K562 (cell line): Measurements from ENCODE around the gene TMC8. TPM values are rescaled to one million over a fixed set of nuclear protein-coding genes. Genes with fewer than 3 reads are reported as not detected.

Experiments
- ATAC-seq: fragments of 200-7000 bp; cut with Tn5 transposase; 3 replicates; pipeline ENCODE4 v1.9.1; 2020; ENCODE audit warnings: moderate library complexity
- BruUV-seq: library from RNA; stranded (reverse); fragments of 400-500 nt; replicated peaks from 2 replicates; lab custom pipeline; 2021; lab: Mats Ljungman, UMichigan
- CTCF ChIA-PET: fragments of 300-600 bp; formaldehyde crosslinking; extraction: SDS; loops from one replicate; lab custom pipeline; 2021; ENCODE audit warnings: low intra/inter-chr PET ratio; lab: Yijun Ruan, JAX
- POLR2A ChIA-PET: fragments of 300-600, 350-650 bp; sonication (Branson Sonifier 250); formaldehyde crosslinking; extraction: SDS; loops from one replicate; lab custom pipeline; 2021; ENCODE audit warnings: antibody characterized with exemption, inconsistent platforms; lab: Yijun Ruan, JAX
- DNase-seq, 4 experiments: peaks; one replicate each; pipeline versions ENCODE4 v3.0.0 to v3.0.0-alpha.2; 2011 to 2018; ENCODE audit warnings: low spot score in 3 of 4, mixed read lengths in 3 of 4; ENCODE audit errors: extremely low read depth in 1 of 4
- FAIRE-seq: peaks from 2 replicates; lab custom pipeline; 2011; peaks lifted over from hg19 to GRCh38; lab: Jason Lieb, UNC
- H2AFZ ChIP-seq: 2 replicates; pipeline ENCODE4 v1.6.0; 2011; ENCODE audit warnings: low read depth, low read length, control low read depth, inconsistent platforms
- H3K27ac ChIP-seq: fragments of 200-600 bp; 3 replicates; pipeline ENCODE4 v1.8.0; 2011; ENCODE audit warnings: low read depth, mild to moderate bottlenecking, control low read depth, inconsistent platforms, low read length, moderate library complexity, mixed read lengths; ENCODE audit errors: extremely low read depth
- H3K27me3 ChIP-seq, 2 experiments: fragments of 300-600 bp in 1 of 2; 2 replicates in 1 of 2; 3 replicates in 1 of 2; pipeline versions ENCODE4 v1.6.0 to v1.8.0; 2011; ENCODE audit warnings: inconsistent platforms in 2 of 2, low read length in 2 of 2, mild to moderate bottlenecking in 1 of 2, mixed read lengths in 1 of 2, moderate library complexity in 1 of 2; ENCODE audit not compliant: control insufficient read depth in 2 of 2, insufficient read depth in 2 of 2
- H3K36me3 ChIP-seq: fragments of 300-600 bp; 3 replicates; pipeline ENCODE4 v1.8.0; 2011; ENCODE audit warnings: mild to moderate bottlenecking, low read length, inconsistent platforms; ENCODE audit not compliant: control insufficient read depth, insufficient read depth
- H3K4me1 ChIP-seq, 2 experiments: fragments of 200-600 bp in 1 of 2; replicated peaks in 1 of 2; 2 replicates in 1 of 2; 3 replicates in 1 of 2; pipeline versions ENCODE4 v1.5.1 to v1.8.0; 2011; ENCODE audit warnings: inconsistent platforms in 2 of 2, low read length in 2 of 2, mild to moderate bottlenecking in 1 of 2, mixed read lengths in 1 of 2, moderate library complexity in 1 of 2; ENCODE audit not compliant: control insufficient read depth in 2 of 2, insufficient read depth in 2 of 2
- H3K4me2 ChIP-seq: 2 replicates; pipeline ENCODE4 v1.6.1; 2011; ENCODE audit warnings: low read length, control low read depth, inconsistent platforms, mixed read lengths; ENCODE audit not compliant: insufficient read depth
- H3K4me3 ChIP-seq: fragments of 200-600 bp; sonication (generic), shearing (Covaris generic); 2 replicates; pipeline ENCODE4 v1.5.1; 2016; ENCODE audit warnings: control low read depth, inconsistent platforms
- H3K79me2 ChIP-seq: fragments of 200-600 bp; 3 replicates; pipeline ENCODE4 v1.8.0; 2011; ENCODE audit warnings: low read length, inconsistent platforms; ENCODE audit not compliant: control insufficient read depth, insufficient read depth
- H3K9ac ChIP-seq, 2 experiments: 2 replicates each; pipeline versions ENCODE4 v1.6.0 to v1.6.1; 2011; ENCODE audit warnings: low read depth in 2 of 2, low read length in 2 of 2, control low read depth in 1 of 2, inconsistent platforms in 1 of 2, mild to moderate bottlenecking in 1 of 2, mixed read lengths in 1 of 2; ENCODE audit not compliant: insufficient read depth in 1 of 2
- H3K9me1 ChIP-seq: one replicate; pipeline ENCODE4 v1.6.0; 2011; ENCODE audit warnings: inconsistent platforms, mild to moderate bottlenecking, low read length, moderate library complexity; ENCODE audit not compliant: control insufficient read depth, insufficient read depth
- H3K9me3 ChIP-seq: replicated peaks from 2 replicates; pipeline ENCODE4 v1.5.1; 2011; ENCODE audit warnings: low read depth, low read length, inconsistent platforms; ENCODE audit not compliant: control insufficient read depth, insufficient read depth
- H4K20me1 ChIP-seq: replicated peaks from 2 replicates; pipeline ENCODE4 v1.6.1; 2011; ENCODE audit warnings: low read length, inconsistent platforms, mixed read lengths; ENCODE audit not compliant: control insufficient read depth, insufficient read depth
- PHF20 ChIP-seq: fragments of 450-650 bp; IDR thresholded peaks from 2 replicates; pipeline ENCODE4 v1.6.1; 2018; ENCODE audit not compliant: partially characterized antibody
- SIN3B ChIP-seq: fragments of 450-650 bp; IDR thresholded peaks from 2 replicates; pipeline ENCODE4 v1.6.1; 2017; ENCODE audit warnings: low read depth, mild to moderate bottlenecking, moderate library complexity
- ZNF644 ChIP-seq: fragments of 200-800 bp; sonication (Bioruptor generic); IDR thresholded peaks from 2 replicates; pipeline ENCODE4 v1.6.1; 2016; ENCODE audit warnings: low read depth, missing genetic modification characterization, missing compliant biosample characterization
- WGBS: fragments of 100-300 bp; shearing (Covaris generic); methylation state at CpG from one replicate; pipeline ENCODE4 v1.1.6; 2016; ENCODE audit warnings: low coverage, mixed read lengths; ENCODE audit not compliant: insufficient coverage; ENCODE audit errors: missing lambda C conversion rate; 5-methylcytosine and 5-hydroxymethylcytosine counted together
- in situ Hi-C: fragments of 300-500 bp; cut with MboI; formaldehyde crosslinking; loops from 4 replicates; pipeline ENCODE4 v1.15.0; 2018; ENCODE audit warnings: inconsistent platforms, mixed read lengths
- intact Hi-C: fragments of 100-400 bp; cut with micrococcal nuclease; formaldehyde crosslinking; loops from 2 replicates; pipeline ENCODE4 v1.14.2; 2022
- polyA plus RNA-seq, 8 experiments: library from polyadenylated mRNA; depleted of rRNA in 4 of 8; stranded (reverse) in 5 of 8; unstranded in 3 of 8; fragments of >200 nt; fragmentation: Nextera tagmentation in 2 of 8; fragmentation: Illumina TruSeq in 1 of 8; extraction: Ambion mirVana in 2 of 8; extraction: Trizol in 1 of 8; gene quantifications; 2 replicates each; pipeline versions ENCODE4 v1.2.1 to v1.2.3, GENCODE V29; 2011 to 2014; ENCODE audit warnings: inconsistent platforms in 1 of 8, missing spikeins in 1 of 8
- total RNA-seq, 7 experiments: library from RNA; depleted of rRNA in 6 of 7; stranded (reverse); fragments of >200 nt in 6 of 7; fragmentation: Illumina TruSeq in 2 of 7; extraction: Trizol in 2 of 7; gene quantifications; 2 replicates each; pipeline versions ENCODE4 v1.2.1 to v1.2.3, GENCODE V29; 2011 to 2021; ENCODE audit warnings: low replicate concordance in 1 of 7
- TF ChIP-seq, protein P1 (sequence below), 3 experiments: fragments of 200-800 bp in 1 of 3; fragments of 250-450 bp in 1 of 3; fragments of 450-650 bp in 1 of 3; sonication (Bioruptor Pico) in 1 of 3; sonication (Bioruptor generic) in 1 of 3; formaldehyde crosslinking in 1 of 3; IDR thresholded peaks; 2 replicates each; pipeline versions ENCODE4 v1.6.1 to v1.8.0; 2016 to 2022; ENCODE audit warnings: mild to moderate bottlenecking in 2 of 3, missing genetic modification characterization in 2 of 3, missing compliant biosample characterization in 1 of 3, moderate library complexity in 1 of 3

TMC8 gene
- total and polyA plus RNA-seq, 9 of the 15 experiments (the other 6 are each of a cell fraction or from before 2014, with no cell fraction given) = 0.13 to 10.9 (median 2.8) TPM

DNA sequence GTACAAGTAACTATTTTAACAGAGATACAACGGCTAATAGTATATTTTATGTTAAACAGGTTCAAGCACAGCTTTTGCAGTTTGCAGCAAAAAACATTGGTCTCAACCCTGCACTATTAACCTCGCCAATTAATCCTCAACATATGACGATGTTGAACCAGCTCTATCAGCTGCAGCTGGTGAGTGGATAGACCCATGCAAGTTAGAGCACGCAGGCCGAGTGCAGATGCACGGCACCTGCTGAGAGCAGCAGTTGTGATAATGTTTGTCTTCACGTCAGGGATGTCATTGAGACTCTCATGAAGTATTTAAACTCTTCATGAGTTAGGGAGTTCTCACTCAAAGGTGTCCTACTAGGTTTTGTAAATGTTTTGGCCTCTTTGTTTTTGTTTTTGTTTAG, 47.6 kb upstream of the TMC8 start:
- Histone ChIP-seq H3K9me1 (no peaks in the 10 kb centered on the region), H3K9ac (peak overlapping the region in 1 of 2 experiments; percentile 47; a peak in 1 of 4 replicates), H3K4me1 (peaks cover 21 to 23% of the 10 kb centered on the region in 2 experiments; a peak in 4 of 5 replicates), H3K4me2 (peak overlapping the region; percentile 32; the same call in 1 of the 2 replicates), H3K27me3 (no peaks in the 10 kb centered on the region), H3K79me2 (no peaks in the 10 kb centered on the region), H2AFZ (no peak overlapping the region), H3K9me3 (no peaks in the 10 kb centered on the region), H4K20me1 (no peaks in the 10 kb centered on the region), H3K36me3 (peaks cover 20% of the 10 kb centered on the region; the same call in 2 of the 3 replicates), H3K27ac (0 out of 3 replicates have a peak overlapping the region, but pooled peaks have one; percentile 20), H3K4me3 (no peak overlapping the region)
- ATAC-seq (no peak), FAIRE-seq (peak; percentile 69), DNase-seq (peak in 1 of 4 experiments; percentile 29)
- in situ Hi-C loops (no loop called here), intact Hi-C loops (loop anchor here (1.0 kb wide), 1 partner anchor 64 kb away; no protein-coding TSS in a partner anchor)
- CTCF ChIA-PET = no interaction called here
- no TSS peak for BruUV-seq
- POLR2A ChIA-PET = interaction anchor here (0.7 to 1.3 kb wide), 5 partner anchors 14 to 114 kb away, joined by 3 to 5 read pairs (median 4); no protein-coding TSS in a partner anchor
- TF ChIP-seq SIN3B = no peak
- TF ChIP-seq, protein P1, sequence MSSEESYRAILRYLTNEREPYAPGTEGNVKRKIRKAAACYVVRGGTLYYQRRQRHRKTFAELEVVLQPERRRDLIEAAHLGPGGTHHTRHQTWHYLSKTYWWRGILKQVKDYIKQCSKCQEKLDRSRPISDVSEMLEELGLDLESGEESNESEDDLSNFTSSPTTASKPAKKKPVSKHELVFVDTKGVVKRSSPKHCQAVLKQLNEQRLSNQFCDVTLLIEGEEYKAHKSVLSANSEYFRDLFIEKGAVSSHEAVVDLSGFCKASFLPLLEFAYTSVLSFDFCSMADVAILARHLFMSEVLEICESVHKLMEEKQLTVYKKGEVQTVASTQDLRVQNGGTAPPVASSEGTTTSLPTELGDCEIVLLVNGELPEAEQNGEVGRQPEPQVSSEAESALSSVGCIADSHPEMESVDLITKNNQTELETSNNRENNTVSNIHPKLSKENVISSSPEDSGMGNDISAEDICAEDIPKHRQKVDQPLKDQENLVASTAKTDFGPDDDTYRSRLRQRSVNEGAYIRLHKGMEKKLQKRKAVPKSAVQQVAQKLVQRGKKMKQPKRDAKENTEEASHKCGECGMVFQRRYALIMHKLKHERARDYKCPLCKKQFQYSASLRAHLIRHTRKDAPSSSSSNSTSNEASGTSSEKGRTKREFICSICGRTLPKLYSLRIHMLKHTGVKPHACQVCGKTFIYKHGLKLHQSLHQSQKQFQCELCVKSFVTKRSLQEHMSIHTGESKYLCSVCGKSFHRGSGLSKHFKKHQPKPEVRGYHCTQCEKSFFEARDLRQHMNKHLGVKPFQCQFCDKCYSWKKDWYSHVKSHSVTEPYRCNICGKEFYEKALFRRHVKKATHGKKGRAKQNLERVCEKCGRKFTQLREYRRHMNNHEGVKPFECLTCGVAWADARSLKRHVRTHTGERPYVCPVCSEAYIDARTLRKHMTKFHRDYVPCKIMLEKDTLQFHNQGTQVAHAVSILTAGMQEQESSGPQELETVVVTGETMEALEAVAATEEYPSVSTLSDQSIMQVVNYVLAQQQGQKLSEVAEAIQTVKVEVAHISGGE (CRISPR knock-in tag; IDR thresholded peaks at IDR 0.05) = 0 out of 6 replicates have a peak, but pooled peaks of 1 of the 3 experiments have one; percentile 17
- TF ChIP-seq ZNF644 (tag) = no peak
- TF ChIP-seq PHF20 = no peak
- WGBS = 38% methylated on average over 7 of the region's 7 CpGs
